Vagina (tissue), 2 donors: Measurements from ENCODE around the gene TRPV6. TPM values are rescaled to one million over a fixed set of nuclear protein-coding genes. Genes with fewer than 3 reads are reported as not detected.
A peak's percentile ranks its signal among the peaks of the same experiment; 100 is the strongest.

Experiments
- DNase-seq, 2 donors: peaks; one replicate each; pipeline ENCODE4 v3.0.0-alpha.2; 2017; ENCODE audit errors: extremely low spot score in 2 of 2
- H3K27ac ChIP-seq: fragments of 200-600 bp; sonication (generic); one replicate; pipeline ENCODE4 v1.5.1; 2019
- H3K27me3 ChIP-seq: fragments of 200-600 bp; sonication (generic); one replicate; pipeline ENCODE4 v1.5.1; 2019
- H3K36me3 ChIP-seq, 2 donors: fragments of 200-600 bp; sonication (generic); one replicate each; pipeline ENCODE4 v1.5.1; 2017 to 2019
- H3K4me1 ChIP-seq: fragments of 200-600 bp; sonication (generic); one replicate; pipeline ENCODE4 v1.5.1; 2019
- H3K4me3 ChIP-seq, 2 donors: fragments of 200-600 bp; sonication (generic); 1 replicate in 1 of 2; 2 replicates in 1 of 2; pipeline ENCODE4 v1.5.1; 2016 to 2019
- H3K9me3 ChIP-seq: fragments of 200-600 bp; sonication (generic); one replicate; pipeline ENCODE4 v1.5.1; 2019
- CTCF ChIP-seq, 3 experiments: fragments of 450-650 bp in 2 of 3; fragments of 200-600 bp in 1 of 3; sonication (generic) in 1 of 3; IDR thresholded peaks; one replicate each; pipeline ENCODE4 v1.5.1; 2017 to 2019; ENCODE audit warnings: antibody characterized with exemption in 3 of 3, mild to moderate bottlenecking in 2 of 3, moderate library complexity in 2 of 3
- POLR2A ChIP-seq, 2 donors: fragments of 450-650 bp; IDR thresholded peaks; one replicate each; pipeline ENCODE4 v1.6.1; 2017; ENCODE audit warnings: antibody characterized with exemption in 2 of 2, mild to moderate bottlenecking in 2 of 2, moderate library complexity in 2 of 2
- POLR2AphosphoS5 ChIP-seq, 2 donors: sonication (generic); formaldehyde crosslinking; IDR thresholded peaks; one replicate each; pipeline ENCODE4 v1.9.0; 2017; ENCODE audit warnings: antibody characterized with exemption in 2 of 2, mild to moderate bottlenecking in 2 of 2, low read depth in 1 of 2; ENCODE audit not compliant: insufficient read depth in 1 of 2
- intact Hi-C: fragments of 100-400 bp; cut with DNase I; formaldehyde crosslinking; loops from one replicate; pipeline ENCODE4 v1.15.1; 2023
- total RNA-seq: library from RNA; depleted of rRNA; stranded (reverse); fragments of >200 nt; gene quantifications from one replicate; pipeline ENCODE4 v1.2.3, GENCODE V29; 2016

TRPV6 gene
- total RNA-seq, 1 donor from 2014 or later = 7.9 TPM

- Histone ChIP-seq H3K27me3 (no peaks in the 10 kb centered on the region), H3K9me3 (no peaks in the 10 kb centered on the region), H3K4me1 (no peaks in the 10 kb centered on the region), H3K4me3 (no peak overlapping the region), H3K36me3 (no peaks in the 10 kb centered on the region), H3K27ac (no peak overlapping the region)
- intact Hi-C loops = no loop called here
- TF ChIP-seq CTCF (IDR thresholded peaks at IDR 0.05) (no peak), POLR2A (IDR thresholded peaks at IDR 0.05) (no peak), POLR2AphosphoS5 (IDR thresholded peaks at IDR 0.05; ENCODE audit: insufficient read depth in 1 of 2, low read depth in 1 of 2) (no peak)
- DNase-seq = no peak
Measured at GRCh38 chr7:142904128-142904527, 18.6 kb upstream of the TRPV6 start.

GRCh38 chr7:142901426-142902259 is 16.1 kb upstream of the TRPV6 start:
- peak in 1 of 2 donors; percentile 37 for TF ChIP-seq POLR2AphosphoS5 (IDR thresholded peaks at IDR 0.05; ENCODE audit: insufficient read depth in 1 of 2, low read depth in 1 of 2)
- no peak for TF ChIP-seq CTCF (IDR thresholded peaks at IDR 0.05)
- H3K27ac ChIP-seq = no peak overlapping the region

GRCh38 chr7:142899661-142900060 is 14.1 kb upstream of the TRPV6 start:
- H3K4me3 ChIP-seq = no peak overlapping the region
- no peaks in the 10 kb centered on the region for H3K4me1 ChIP-seq
- no peak overlapping the region for H3K27ac ChIP-seq
- no peaks in the 10 kb centered on the region for H3K9me3 ChIP-seq
- no peaks in the 10 kb centered on the region for H3K36me3 ChIP-seq
- no peaks in the 10 kb centered on the region for H3K27me3 ChIP-seq
- DNase-seq = peak in 1 of 2 donors; percentile 64
- TF ChIP-seq POLR2AphosphoS5 (IDR thresholded peaks at IDR 0.05; ENCODE audit: insufficient read depth in 1 of 2, low read depth in 1 of 2) = no peak
- TF ChIP-seq POLR2A (IDR thresholded peaks at IDR 0.05) = no peak
- TF ChIP-seq CTCF (IDR thresholded peaks at IDR 0.05) = no peak
- intact Hi-C loops = no loop called here

More at GRCh38 chr7:142901426-142902259, 16.1 kb upstream of the TRPV6 start:
- Histone ChIP-seq H3K4me1 (no peaks in the 10 kb centered on the region), H3K36me3 (no peaks in the 10 kb centered on the region), H3K4me3 (no peak overlapping the region), H3K9me3 (no peaks in the 10 kb centered on the region), H3K27me3 (no peaks in the 10 kb centered on the region)
- intact Hi-C loops = no loop called here
- DNase-seq = peak; percentile 62 to 84

- intact Hi-C loops = no loop called here
- Histone ChIP-seq H3K36me3 (no peaks in the 10 kb centered on the region), H3K9me3 (no peaks in the 10 kb centered on the region), H3K27me3 (no peaks in the 10 kb centered on the region), H3K4me1 (no peaks in the 10 kb centered on the region), H3K27ac (no peak overlapping the region), H3K4me3 (no peak overlapping the region)
- DNase-seq = peak; percentile 43 to 72
- no peak for TF ChIP-seq POLR2A (IDR thresholded peaks at IDR 0.05)
- no peak for TF ChIP-seq POLR2AphosphoS5 (IDR thresholded peaks at IDR 0.05; ENCODE audit: insufficient read depth in 1 of 2, low read depth in 1 of 2)
- TF ChIP-seq CTCF (IDR thresholded peaks at IDR 0.05) = no peak
Measured at GRCh38 chr7:142898377-142899170, 13.0 kb upstream of the TRPV6 start.
